AG04449 (cell line): Measurements from ENCODE around the gene SV2B.

ENCODE experiments used
- CTCF ChIA-PET: fragments of 350-600 bp; formaldehyde crosslinking; extraction: SDS; loops from one replicate; lab custom pipeline; 2021; ENCODE audit warnings: antibody characterized with exemption; lab: Yijun Ruan, JAX
- POLR2A ChIA-PET: fragments of 400-600, 350-600 bp; formaldehyde crosslinking; extraction: SDS; loops from one replicate; lab custom pipeline; 2020; ENCODE audit warnings: antibody characterized with exemption, inconsistent platforms; lab: Yijun Ruan, JAX
- DNase-seq: peaks from one replicate; pipeline ENCODE4 v3.0.0-alpha.2; 2010; ENCODE audit warnings: low read depth, low spot score
- H3K4me3 ChIP-seq: 2 replicates; pipeline ENCODE4 v1.5.1; 2011; ENCODE audit warnings: low read depth, mild to moderate bottlenecking, control low read depth, low read length
- CTCF ChIP-seq: IDR thresholded peaks from one replicate; pipeline ENCODE4 v1.5.1; 2011; ENCODE audit warnings: mild to moderate bottlenecking, moderate library complexity, low read length, control low read depth, inconsistent platforms; ENCODE audit not compliant: insufficient read depth; ENCODE audit errors: missing control alignments

Gene SV2B

GRCh38 chr15:91209318-91209717 lies 109.3 kb downstream of the SV2B start:
- no peak for DNase-seq
- ChIA-PET CTCF (no interaction called here), POLR2A (no interaction called here)
- no peak overlapping the region for H3K4me3 ChIP-seq
- no peak for TF ChIP-seq CTCF

GRCh38 chr15:91209726-91210125 lies 109.7 kb downstream of the SV2B start:
- CTCF ChIA-PET, result no interaction called here
- POLR2A ChIA-PET, result no interaction called here
- no peak for TF ChIP-seq CTCF
- DNase-seq, result no peak
- no peak overlapping the region for H3K4me3 ChIP-seq

- no peak overlapping the region for H3K4me3 ChIP-seq
- no peak for DNase-seq
- ChIA-PET POLR2A (no interaction called here), CTCF (interaction anchor here (0.9 to 1.5 kb wide), 2 partner anchors 9 to 159 kb away, joined by 3 read pairs; no protein-coding TSS in a partner anchor)
- TF ChIP-seq CTCF, result no peak
Measured at GRCh38 chr15:91214675-91215590, 114.9 kb downstream of the SV2B start.

- TF ChIP-seq CTCF, result no peak
- no peak for DNase-seq
- CTCF ChIA-PET, result interaction anchor here (0.9 kb wide), 1 partner anchor 8 kb away, joined by 3 read pairs; no protein-coding TSS in a partner anchor
- no peak overlapping the region for H3K4me3 ChIP-seq
- POLR2A ChIA-PET, result no interaction called here
Measured at GRCh38 chr15:91216000-91216399, 115.9 kb downstream of the SV2B start.

GRCh38 chr15:91219206-91219605 lies 119.1 kb downstream of the SV2B start:
- H3K4me3 ChIP-seq, result no peak overlapping the region
- no peak for TF ChIP-seq CTCF
- ChIA-PET POLR2A (no interaction called here), CTCF (interaction anchor here (1.6 kb wide), 1 partner anchor 27 kb away, joined by 4 read pairs; no protein-coding TSS in a partner anchor)
- no peak for DNase-seq

- CTCF ChIA-PET, result interaction anchor here (1.4 kb wide), 1 partner anchor 25 kb away, joined by 3 read pairs; no protein-coding TSS in a partner anchor
- H3K4me3 ChIP-seq, result no peak overlapping the region
- TF ChIP-seq CTCF, result no peak
- POLR2A ChIA-PET, result no interaction called here
- DNase-seq, result no peak
Measured at GRCh38 chr15:91222052-91222451, 122.0 kb downstream of the SV2B start.
